Raji (cell line): Measurements from ENCODE around the gene PTPRE.

ENCODE experiments used
- POLR2A ChIP-seq: IDR thresholded peaks from 2 replicates; pipeline ENCODE4 v1.6.1; 2011; ENCODE audit warnings: low read depth, low read length, control low read depth; ENCODE audit not compliant: insufficient read depth

PTPRE gene

DNA sequence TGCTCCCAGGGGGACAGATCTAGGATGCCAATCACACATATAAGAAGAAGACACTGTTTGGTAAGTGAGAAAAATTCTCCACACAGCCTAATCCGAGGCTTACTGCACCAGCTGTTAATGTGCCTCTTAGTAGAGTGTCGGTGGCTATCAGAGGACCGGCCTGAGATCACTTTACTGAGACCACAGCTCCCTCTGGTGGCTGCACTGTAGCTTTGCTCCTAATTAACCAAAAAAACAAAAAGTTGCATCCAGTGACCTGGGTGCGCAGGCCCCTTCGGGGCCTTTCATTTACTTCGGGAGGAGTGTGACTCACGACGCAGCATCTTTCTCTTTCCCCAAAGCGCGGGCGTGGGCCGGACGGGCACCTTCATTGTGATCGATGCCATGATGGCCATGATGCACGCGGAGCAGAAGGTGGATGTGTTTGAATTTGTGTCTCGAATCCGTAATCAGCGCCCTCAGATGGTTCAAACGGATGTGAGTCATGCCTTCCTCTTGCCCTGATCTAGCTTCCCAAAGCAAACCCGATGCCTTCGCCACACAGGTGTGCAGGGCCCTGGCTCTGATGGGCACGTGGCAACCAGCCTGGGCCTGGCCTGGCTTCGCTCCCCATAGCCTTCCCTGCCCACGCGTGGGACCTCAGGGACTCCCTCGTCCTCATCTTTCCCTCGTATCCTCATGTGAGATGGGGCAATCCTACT is 162.6 kb downstream of the PTPRE start:
- no peak for TF ChIP-seq POLR2A

DNA sequence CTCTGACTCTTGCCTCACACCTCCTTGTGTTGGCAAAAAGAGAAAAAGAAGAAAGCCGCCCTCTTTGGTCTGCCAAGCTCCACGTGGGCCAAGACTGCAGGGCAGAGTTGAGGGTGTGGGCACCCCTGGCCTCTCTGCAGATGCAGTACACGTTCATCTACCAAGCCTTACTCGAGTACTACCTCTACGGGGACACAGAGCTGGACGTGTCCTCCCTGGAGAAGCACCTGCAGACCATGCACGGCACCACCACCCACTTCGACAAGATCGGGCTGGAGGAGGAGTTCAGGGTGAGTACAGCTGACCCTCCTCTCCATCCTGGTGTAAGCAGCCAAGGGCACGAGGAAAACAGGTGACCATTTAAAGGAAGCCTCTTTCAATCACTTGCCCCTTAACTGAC is 163.3 kb downstream of the PTPRE start:
- TF ChIP-seq POLR2A: no peak

DNA sequence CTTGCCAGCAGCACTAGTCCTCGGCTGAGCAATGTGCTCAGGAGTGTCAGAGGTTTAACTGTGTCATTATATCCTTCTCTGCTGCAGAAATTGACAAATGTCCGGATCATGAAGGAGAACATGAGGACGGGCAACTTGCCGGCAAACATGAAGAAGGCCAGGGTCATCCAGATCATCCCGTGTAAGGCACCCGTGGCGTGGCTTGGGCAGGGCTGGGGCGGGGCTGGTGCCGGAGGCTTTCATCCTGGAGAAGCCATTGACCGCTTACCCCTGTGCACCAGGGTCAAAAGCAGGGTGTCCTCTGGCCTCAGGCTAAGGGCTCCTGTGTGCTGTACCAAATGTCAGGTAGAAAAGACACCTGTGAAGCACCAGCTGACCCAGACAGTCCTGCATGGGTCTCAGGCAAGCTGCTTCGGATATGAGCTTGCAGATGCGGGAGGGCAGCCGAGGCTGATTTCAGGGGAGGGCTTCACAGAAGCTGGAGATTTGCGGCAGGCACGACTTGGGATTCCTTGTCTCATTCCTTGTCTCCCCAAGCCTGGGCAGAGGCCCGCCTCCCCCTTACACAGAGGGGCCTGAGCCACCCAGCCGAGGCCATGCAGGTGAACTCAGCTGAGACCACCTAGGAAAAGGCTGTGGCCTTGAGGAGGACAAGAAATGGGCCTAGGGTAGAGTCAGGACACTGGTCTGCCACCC is 164.0 kb downstream of the PTPRE start:
- no peak for TF ChIP-seq POLR2A

DNA sequence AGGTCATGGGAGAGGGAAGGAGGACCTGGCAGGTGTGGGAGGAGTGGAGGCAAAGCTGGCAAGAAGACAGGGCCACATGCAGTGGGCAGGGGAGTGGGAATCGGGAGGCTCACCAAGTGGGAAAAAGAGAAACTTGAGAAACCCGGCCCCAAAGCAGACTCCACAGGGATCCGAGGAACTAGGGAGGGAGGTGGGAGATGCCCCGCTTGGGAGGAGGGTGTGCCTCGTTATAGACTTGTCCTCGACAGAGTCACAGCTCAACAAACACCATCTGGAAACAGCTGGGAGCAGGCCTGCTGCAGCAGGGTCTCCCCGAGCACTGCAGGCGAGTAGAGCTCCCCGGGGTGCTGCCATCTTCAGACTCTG is 164.5 kb downstream of the PTPRE start:
- no peak for TF ChIP-seq POLR2A

DNA sequence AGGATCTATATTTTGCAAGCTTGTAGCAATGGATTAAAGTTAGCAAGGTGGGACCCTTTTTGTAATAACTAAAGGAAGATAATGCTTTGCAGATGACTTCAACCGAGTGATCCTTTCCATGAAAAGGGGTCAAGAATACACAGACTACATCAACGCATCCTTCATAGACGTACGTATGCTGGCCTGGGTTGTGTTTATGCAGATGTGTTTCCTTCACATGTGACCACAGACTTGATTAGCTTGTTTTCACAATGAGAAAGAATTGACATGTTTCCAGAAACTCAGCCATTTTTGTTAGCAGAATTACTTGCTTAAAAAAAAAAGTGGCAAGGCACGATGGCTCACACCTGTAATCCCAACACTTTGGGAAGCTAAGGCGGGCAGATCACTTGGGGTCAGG is 165.1 kb downstream of the PTPRE start:
- no peak for TF ChIP-seq POLR2A

DNA sequence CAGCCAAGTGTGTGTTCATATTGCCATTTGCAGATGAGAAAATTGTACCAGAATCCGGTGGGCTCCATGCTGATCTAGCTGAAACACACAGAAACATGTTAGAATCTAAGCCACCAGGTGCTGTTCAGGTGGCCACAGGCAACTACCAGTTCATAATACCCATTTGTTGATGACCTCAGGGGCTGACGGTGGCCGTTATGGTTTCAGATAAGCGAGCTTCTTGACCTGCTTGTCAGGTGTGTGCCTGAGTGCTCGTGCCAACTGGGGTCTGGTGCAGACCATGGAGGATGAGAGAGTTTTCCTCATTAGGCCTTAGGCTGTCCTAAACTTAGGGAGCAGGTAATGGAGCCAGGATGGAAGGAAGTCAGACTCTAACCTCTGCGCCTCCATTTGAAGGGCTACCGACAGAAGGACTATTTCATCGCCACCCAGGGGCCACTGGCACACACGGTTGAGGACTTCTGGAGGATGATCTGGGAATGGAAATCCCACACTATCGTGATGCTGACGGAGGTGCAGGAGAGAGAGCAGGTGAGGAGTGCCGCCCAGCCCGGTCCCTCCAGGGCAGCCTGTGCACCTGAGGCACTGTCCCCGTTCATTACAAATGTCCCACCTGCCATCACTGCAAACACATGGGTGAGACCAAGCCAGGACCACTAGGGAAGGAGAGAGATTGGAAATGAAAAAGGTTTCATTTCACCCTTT is 166.2 kb downstream of the PTPRE start:
- no peak for TF ChIP-seq POLR2A

DNA sequence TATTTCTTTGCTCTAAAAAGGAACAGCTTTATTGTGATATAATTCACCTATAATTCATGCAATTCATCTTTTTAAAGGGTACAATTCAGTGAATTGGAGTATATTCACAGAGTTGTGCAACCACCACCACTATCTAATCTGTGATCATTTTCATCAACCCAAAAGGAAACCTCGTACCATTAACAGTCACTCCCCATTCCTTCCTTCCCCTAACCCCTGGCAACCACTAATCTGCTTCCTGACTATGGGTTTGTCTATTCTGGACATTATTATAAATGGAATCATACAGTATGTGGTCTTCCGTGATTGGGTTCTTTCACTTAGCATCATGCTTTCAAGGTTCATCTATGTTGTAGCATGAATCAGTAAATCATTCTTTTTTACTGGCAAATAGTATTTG is 167.0 kb downstream of the PTPRE start:
- no peak for TF ChIP-seq POLR2A

DNA sequence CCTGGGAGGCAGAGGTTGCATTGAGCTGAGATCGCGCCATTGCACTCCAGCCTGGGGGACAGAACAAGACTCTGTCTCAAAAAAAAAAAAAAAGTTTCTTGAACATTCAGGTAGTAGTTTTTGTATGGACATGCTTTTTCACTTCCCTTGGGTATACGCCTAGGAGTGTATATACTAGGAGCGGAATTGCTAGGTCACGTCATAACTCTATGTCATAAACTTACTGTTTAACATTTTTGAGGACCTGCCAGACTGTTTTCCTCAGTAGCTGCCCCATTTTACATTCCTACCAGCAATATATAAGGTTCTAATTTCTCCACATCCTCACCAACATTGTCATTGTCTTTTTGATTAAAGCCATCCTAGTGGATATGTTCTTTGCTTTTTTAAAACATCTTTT is 167.7 kb downstream of the PTPRE start:
- TF ChIP-seq POLR2A: no peak

DNA sequence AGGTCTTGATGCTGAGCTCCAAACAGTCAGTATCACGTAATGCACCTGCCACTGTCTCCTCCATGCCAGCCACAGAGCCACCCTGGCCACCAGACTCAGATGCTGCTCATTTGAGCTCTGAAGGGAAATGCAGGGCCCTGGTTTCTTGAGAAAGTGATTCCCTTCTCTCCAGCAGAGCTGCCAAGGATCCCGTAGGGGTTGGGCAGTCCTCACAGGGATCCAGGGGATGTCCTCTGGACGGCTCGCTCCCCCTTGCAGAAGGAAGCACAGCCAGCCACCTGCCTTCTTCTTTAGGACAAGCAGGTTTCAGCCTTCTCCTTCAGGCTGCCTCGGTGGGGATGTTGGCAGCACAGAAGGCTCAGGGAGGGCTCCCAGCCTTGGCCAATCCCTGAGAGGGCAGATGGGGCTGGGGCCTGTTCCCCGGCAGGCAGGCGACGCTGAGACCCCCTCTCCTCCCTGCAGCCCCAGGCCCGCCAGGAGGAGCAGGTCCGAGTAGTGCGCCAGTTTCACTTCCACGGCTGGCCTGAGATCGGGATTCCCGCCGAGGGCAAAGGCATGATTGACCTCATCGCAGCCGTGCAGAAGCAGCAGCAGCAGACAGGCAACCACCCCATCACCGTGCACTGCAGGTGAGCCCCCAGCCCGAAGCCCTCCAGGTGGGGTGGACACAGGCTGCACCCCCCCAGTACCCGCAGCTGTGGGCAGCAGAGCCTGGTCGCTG is 170.4 kb downstream of the PTPRE start:
- no peak for TF ChIP-seq POLR2A

DNA sequence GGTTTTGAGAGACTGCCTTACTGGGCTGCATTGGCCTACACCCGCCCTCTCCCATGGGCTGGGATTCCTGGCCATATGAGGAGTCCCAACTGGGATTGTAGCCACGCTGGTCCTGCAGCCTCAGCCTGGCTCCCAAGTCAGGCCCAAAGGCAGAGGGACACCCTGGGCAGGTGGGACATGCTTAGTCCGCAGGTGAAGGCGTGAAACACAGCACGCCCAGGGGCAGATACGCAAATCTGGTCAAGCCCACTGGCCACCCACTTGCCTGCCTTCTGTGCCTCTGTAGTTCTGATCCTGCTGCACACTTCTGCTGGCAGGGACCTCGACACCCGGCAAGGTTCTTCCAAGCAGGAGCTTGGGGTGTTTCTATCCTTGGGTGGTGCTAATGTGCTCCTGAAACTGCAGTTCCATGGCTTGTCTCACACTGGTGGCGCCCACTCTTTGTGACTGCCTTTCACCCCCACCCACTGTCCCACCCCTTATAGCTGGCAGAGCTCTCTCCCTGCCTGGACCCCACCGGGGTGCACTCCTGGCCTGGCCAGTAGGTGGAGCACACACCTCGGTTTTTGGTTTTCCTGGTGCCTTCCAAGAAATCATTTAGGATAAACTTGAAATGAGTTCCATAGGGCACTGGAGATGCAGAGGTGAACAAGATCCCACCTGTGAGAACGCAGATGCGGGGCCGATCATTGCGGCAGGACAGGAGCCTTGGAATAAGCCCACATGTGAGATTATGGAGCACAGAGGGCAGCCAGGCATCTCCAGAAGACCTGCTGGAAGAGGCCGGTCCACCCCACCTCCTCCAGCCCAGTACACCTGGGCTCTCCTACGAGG is 171.4 kb downstream of the PTPRE start:
- TF ChIP-seq POLR2A: no peak

DNA sequence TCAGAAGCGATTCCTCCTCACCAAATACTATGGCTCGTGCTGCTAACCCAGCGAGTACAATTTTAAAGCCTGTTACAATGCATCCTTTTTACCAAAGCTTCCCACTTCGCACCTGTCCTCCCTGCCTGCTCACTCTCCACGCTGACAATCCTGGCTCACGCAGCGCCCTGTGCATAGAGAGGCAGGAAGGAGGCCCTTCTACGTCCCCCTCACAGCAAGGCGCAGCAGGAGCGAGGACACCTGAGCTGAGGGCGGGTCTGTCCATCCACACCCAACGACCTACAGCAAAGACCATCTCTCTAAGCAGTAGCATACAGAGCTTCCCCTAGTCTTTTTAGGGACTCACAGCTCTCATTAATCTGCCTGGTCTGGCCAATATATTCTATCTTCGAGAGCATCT is 173.3 kb downstream of the PTPRE start:
- no peak for TF ChIP-seq POLR2A

DNA sequence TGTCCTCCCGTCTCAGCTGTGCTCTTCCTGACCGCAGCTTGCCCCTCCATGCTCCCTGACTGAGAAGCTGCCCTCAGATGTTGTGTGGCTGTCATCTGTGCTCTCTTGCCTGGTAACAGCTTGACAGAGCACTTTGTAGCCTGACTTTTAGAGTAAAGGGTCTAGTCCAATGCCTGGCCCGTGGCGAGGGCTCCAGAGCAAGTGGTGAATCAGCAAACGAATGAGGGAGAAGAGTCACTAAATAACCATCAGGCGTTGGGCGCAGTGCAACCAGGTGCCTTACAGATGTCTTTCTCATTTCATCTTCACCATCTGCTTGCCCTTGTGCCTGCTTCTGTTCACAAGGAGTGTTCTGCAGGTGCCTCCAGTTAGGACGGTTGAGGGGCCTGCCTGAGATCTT is 173.7 kb downstream of the PTPRE start:
- TF ChIP-seq POLR2A: no peak

DNA sequence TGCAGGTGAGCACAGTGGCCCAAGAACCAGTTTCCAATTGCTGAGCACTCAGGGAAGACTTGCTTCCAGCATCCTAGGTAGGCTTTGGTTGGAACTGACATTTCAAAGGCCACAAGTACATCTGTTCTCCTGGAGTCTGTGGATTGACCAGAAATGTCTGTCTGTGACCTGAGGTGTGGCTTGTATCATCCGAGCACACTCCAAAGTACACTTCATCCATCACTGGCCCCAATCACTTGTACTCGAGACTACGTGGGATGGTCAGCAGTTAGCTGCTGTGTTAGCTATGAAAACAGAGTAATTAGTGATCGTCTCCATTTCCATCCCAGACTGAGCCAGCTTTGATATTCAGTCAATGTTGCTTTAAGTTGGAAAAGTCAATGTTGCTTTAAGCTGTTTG is 174.3 kb downstream of the PTPRE start:
- no peak for TF ChIP-seq POLR2A

DNA sequence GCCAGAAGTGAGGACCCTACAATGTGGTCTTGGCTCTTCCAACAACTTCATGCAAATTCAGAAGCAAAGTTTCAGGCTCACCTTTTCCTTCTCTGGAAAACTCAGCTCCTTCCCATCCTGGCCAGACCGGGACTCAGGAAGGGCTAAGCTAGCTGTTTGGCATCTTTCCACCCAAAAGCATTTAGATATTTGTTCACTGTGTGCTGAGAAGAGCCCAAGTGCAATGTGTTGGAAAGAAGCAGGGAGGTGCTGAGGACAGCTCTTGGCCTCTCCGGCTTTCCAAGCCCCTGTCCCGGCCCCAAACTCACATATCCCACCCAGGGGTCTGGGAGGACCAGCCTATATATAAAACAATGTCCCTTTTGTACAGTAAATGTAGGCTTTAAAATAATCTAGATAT is 174.8 kb downstream of the PTPRE start:
- TF ChIP-seq POLR2A: no peak

DNA sequence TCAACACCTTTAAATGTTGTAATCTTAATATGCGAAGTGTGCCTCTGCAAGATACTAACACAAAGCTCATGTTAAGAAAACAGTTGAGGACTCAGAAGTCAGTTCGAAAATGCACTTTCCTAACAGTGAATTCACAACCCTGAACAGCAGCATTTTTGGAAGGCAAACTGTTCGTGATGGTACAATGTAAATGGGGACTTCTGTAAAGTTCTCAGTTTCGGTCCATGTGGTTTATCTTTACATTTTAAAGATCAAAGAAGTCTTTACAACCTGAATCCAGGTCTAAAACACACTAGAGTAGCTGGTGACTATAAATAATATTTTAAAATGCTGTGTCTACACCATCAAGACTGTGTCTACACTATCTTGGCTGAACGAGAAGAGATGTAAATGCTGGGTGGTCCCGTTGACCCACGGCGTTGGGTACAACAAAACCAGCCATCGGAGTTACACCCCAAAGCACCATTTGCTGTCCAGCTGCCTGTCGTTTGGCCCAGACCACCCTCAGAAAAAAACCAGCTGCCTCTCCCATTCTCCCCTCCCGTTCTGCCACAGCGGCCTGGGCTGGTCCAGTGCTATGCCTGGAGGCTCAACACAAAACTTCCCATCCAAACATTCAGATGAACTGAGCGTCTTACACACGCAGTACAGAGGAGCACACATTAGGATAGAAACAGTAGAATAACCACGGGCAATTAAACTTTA is 176.4 kb downstream of the PTPRE start:
- no peak for TF ChIP-seq POLR2A

DNA sequence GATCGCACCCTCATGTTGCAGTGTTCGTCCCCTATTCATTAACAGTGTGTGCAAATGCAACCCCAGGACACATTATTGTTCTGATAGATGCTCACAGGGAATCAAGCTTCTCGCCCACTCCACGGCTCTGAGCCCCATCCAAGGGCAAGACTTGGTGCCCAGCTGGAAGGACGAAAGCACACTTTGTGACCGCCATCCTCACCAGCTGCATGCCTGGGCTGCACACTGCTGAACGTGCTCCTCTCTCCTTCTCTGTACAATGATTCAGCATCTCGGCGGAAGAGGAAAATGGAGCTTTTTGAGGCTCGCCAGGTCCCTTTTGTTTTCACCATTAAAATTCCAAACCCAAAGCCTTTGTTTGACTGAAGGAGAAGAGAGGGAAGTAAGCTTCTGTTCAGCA is 177.5 kb downstream of the PTPRE start:
- no peak for TF ChIP-seq POLR2A
